ENCODE measurements around the gene MYO7A.

The MYO7A gene

GRCh38 chr11:77184136-77184860, 56.3 kb downstream of the MYO7A start:
- DNase-seq (ENCODE audit: low read depth) = no peak

- no peak for DNase-seq (ENCODE audit: low read depth)
These were observed 58.3 kb downstream of the MYO7A start for GRCh38 chr11:77186302-77186701.

GRCh38 chr11:77187111-77187750, 59.2 kb downstream of the MYO7A start:
- no peak for DNase-seq (ENCODE audit: low read depth)

- DNase-seq (ENCODE audit: low read depth) = peak; percentile 38
These were observed 60.0 kb downstream of the MYO7A start for GRCh38 chr11:77187776-77188632.

GRCh38 chr11:77188633-77189491, 60.8 kb downstream of the MYO7A start:
- no peak for DNase-seq (ENCODE audit: low read depth)

GRCh38 chr11:77189588-77190210, 61.7 kb downstream of the MYO7A start:
- DNase-seq (ENCODE audit: low read depth) = no peak

- DNase-seq (ENCODE audit: low read depth) = no peak
These were observed 62.5 kb downstream of the MYO7A start for GRCh38 chr11:77190331-77191075.

GRCh38 chr11:77191429-77191822, 63.4 kb downstream of the MYO7A start:
- no peak for DNase-seq (ENCODE audit: low read depth)

GRCh38 chr11:77191823-77192495, 63.9 kb downstream of the MYO7A start:
- DNase-seq (ENCODE audit: low read depth) = peak; percentile 21

GRCh38 chr11:77193167-77193566, 65.1 kb downstream of the MYO7A start:
- no peak for DNase-seq (ENCODE audit: low read depth)

- DNase-seq (ENCODE audit: low read depth) = no peak
These were observed 66.1 kb downstream of the MYO7A start for GRCh38 chr11:77193911-77194830.

- DNase-seq (ENCODE audit: low read depth) = no peak
These were observed 67.2 kb downstream of the MYO7A start for GRCh38 chr11:77195071-77195755.

GRCh38 chr11:77196961-77197360, 68.9 kb downstream of the MYO7A start:
- no peak for DNase-seq (ENCODE audit: low read depth)

- DNase-seq (ENCODE audit: low read depth) = no peak
These were observed 69.7 kb downstream of the MYO7A start for GRCh38 chr11:77197626-77198320.

GRCh38 chr11:77198440-77198849, 70.4 kb downstream of the MYO7A start:
- no peak for DNase-seq (ENCODE audit: low read depth)

- no peak for DNase-seq (ENCODE audit: low read depth)
These were observed 71.2 kb downstream of the MYO7A start for GRCh38 chr11:77199137-77199745.

Measured in stimulated activated CD8-positive, alpha-beta memory T cell treated with anti-CD3 and anti-CD28 coated beads, Interleukin-12 subunit alpha, Interleukin-12 subunit beta, amount 100 ng/mL, for 4 hours (primary cell).